Anterior cingulate cortex (tissue), 58 donors: Measurements from ENCODE around the gene LRRC74A.

Experiments used
- DNase-seq, 58 donors: peaks; one replicate each; lab custom pipeline; 2025; lab: John Stamatoyannopoulos, UW

Gene LRRC74A

GRCh38 chr14:76826122-76826521 is at the start of gene LRRC74A:
LRRC74A (plus strand) TSS chr14:76826408; CDS start chr14:76826698, 290 bp downstream.
- no peak for DNase-seq

- DNase-seq = no peak
Observed at GRCh38 chr14:76776428-76777251, 49.6 kb upstream of the LRRC74A start.

DNA sequence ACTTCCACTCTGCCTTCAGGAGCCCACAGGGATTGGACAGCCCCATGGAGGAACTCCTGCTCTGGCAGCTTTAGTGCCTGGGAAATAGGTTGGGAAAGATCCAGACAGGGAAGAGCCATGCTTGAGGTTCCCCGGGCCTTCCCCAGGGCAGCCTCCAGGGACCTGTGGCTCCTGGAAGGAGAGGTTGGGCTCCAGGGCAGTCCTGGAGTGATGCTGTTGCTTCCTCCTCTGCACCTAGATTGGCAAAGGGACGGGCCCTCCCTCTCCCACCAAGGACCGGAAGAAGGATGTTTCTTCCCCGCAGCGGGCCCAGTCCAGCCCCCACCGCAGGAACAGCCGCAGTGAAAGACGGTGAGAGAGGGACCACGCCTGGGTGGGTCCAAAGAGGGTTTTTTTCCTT is 48.5 kb upstream of the LRRC74A start:
- DNase-seq = no peak

- DNase-seq = peak in 3 of 58 donors; percentile 28 to 60 (median 48)
Observed at GRCh38 chr14:76778546-76779215, 47.5 kb upstream of the LRRC74A start.

DNA sequence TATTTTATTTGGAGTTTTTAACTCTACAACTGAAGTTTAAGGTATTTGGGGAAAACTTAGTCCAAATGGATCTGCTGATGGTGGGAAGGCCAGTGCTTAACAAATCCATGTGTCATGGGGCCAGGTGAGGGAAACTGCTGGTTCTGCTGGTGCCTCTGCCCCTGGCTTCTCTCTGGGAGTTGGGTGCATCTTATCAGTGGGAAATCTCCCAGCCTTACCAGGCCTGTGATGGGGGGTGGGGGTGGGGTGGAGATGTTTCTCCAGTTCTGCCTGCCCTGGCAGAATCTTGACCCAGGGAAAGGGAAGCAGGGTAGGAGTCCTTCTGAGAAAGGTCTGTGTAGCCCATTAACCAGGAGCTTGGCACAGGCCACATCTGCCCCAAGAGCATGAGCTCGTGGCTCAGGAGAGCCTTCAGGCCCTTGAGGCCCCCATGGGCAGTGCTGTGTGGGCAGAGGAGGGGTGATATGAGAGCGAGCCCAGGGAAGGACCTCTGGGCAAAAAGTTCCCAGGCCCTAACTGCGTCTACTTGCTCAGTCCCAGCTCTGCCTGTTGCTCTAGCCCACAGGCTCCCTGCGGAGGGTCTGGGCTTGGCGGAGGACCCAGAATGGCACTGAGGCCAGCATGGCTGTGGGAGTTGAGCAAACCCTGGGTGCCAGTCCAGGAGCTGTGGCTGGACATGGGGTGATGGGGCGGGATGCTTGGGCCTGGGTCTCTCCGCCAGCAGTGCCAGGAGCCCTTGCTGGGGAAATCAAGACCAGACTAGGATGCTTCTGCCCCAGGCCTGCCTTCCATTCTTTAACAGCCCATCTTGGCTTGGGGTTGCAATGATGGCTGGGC is 46.8 kb upstream of the LRRC74A start:
- DNase-seq = no peak

DNA sequence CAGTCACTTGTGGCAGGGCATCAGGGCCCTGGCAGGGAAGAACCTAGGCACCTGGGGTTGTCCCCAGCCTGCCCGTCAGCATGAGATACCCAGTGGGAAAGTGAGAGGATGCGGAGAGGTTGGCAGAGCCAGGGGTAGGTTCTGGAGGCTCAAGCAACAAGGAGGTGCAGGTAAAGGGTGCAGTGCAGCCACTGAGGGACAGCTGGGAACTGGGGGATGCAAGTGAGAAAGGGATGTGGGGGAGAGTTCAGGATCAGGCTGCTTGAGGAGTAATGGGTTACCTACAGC is 46.2 kb upstream of the LRRC74A start:
- no peak for DNase-seq

- no peak for DNase-seq
Observed at GRCh38 chr14:76780360-76780759, 45.8 kb upstream of the LRRC74A start.

DNA sequence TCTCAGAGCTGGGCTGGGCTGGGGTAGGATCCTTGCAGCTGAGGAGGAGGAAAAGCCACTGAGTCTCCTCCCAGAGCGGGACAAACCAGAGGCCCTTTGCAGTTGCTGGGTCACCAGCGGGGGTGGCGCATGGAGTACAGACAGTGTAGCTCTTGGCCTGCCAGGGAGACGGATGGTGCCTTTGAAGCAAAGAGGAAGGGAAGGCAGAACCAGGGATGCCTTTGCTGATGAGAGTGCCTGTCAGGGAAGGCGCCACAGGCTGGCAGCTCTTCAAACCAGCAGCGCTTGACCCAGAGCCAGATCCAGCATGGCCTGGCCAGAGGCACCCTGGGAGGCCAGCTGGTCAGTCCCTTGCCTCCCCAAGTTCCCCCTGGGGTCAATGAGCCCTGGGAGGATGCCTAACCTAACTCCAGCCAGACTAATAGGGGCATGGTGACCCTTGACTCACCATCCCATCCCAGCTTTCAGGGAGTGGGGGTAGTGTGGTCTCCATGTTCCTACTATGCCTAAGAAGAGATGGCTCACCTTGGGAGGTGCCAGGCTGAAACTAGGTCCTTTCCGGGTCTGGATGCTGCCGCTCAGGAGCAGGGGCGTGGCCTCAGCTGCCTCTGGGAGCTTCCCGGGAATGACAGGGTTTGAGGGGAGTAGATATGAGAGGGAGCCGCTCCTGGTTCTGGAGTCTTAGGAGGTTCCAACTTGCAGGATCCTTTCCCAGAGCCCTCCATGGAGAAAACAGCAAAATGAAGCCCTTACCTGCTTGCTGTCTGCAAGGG is 45.1 kb upstream of the LRRC74A start:
- peak in 43 of 58 donors; percentile 42 to 83 (median 64) for DNase-seq

- DNase-seq = no peak
Observed at GRCh38 chr14:76781648-76782051, 44.6 kb upstream of the LRRC74A start.

DNA sequence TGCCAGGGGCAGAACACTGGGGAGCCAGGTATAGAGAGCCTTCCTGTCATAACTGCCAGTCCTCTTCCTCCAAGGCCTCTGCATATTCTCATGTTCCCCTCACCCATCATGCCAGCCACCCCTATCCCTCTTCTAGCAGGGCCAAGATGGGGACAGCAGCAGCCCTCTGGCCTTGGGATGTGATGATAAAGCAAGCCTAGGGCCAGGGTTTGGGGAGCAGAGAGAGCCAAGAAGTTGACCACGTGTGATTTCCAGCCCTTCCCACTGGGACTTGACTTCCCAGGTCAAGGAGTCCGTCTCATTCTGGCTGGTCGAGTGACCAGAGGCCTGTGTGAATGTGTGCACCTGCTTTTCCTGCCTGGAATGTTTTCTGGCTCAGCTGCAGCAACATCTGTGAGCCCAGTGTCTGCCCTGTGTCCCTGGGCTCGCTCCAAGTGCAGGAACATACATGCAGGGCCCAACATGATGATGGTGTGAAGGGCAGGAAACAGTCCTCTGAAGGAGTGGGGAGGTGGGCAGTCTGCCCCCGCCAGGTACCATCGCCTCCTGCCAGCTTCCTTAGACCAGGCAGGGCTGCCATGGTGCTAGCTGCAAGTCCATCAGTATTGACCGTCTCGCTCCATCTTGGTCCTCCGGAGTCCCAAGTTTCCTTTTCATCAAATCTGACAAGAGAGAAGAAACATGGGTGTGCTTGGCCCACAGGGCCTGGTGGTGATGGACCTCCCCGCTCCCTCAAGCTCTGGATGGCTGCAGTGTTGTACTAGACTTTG is 43.9 kb upstream of the LRRC74A start:
- no peak for DNase-seq

DNA sequence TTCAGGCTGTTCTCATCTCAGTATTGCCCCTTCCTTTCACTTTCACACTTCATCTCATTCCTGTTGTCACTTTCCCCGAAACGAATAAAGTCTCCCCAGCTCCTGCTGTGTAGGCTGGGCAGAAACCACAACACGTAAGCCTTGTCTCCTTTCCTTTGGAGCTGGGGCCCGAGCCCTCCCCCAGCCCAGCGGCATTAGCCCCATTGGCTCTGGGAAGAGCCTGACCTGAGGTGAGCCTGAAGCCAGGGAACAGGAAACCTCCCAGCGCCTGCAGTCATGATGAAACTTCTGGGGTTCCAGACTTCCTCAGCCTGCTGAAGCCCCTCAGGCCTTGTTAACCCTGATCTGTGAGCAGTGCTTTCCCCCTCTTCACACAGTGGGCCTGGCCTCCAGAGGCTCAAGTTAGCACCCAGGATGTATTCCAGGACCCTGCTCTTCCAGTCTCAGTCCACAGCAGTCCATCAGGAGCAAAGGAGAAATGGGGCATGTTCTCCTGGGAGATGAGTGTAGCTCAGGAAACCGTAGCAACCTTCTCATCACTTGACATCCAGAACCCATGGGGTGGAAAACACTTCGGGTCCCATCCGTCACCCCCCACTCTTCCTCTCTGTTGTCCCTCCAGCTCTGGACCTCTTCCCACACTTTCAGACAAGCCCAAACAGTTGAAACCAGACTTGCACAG is 43.2 kb upstream of the LRRC74A start:
- peak in 3 of 58 donors; percentile 26 to 51 (median 36) for DNase-seq

DNA sequence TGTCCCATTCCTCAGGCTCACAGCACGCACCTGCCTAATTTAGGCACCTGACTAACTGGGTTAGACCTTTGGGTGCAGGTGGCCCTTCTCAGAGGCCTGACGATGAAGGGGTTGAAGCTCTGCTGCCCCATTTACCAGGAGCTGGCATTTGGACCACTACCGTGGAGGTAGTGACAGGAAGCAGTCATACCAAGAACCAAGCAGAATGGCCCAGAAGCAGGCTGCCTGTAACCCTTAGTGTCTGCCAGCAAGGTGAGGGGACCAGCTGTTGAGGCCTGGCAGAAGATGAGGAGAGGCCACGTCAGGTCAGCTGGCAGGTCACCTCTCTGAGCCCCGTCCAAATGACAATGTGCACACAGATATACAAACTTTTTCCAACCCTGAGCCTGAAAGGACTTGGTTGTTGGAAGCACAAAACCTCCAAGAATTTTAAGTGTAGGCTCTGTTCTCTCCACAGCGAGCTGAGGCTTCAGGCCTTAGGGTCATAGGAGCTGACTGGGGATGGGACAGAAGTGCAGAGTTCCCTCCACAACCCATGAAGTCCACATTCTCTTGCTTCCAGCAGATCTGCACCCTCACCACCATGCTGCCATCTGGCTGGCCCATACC is 41.8 kb upstream of the LRRC74A start:
- DNase-seq = no peak

- DNase-seq = peak in 48 of 58 donors; percentile 41 to 91 (median 72)
Observed at GRCh38 chr14:76784881-76785280, 41.3 kb upstream of the LRRC74A start.

- peak in 13 of 58 donors; percentile 22 to 63 (median 36) for DNase-seq
Observed at GRCh38 chr14:76786601-76787000, 39.6 kb upstream of the LRRC74A start.

- no peak for DNase-seq
Observed at GRCh38 chr14:76792422-76792821, 33.8 kb upstream of the LRRC74A start.

GRCh38 chr14:76793324-76793723 is 32.9 kb upstream of the LRRC74A start:
- no peak for DNase-seq

DNA sequence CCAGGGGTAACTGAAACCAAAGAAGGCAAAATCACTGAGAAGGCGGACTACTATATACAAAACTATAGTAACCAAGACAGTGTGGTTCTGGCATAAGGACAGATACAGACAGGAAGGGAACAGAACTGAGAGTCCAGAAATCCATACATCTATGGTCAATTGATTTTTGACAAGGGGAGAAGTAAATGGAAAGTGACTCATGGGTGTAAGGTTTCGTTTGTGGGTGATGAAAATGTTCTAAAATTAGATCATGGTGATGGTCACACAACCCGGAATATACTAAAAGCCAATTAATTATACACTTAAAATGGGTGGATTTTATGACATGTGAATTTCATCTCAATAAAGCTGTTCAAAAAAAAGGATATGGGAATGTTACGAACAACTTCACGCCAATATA is 32.3 kb upstream of the LRRC74A start:
- no peak for DNase-seq

- DNase-seq = no peak
Observed at GRCh38 chr14:76806446-76806845, 19.8 kb upstream of the LRRC74A start.

GRCh38 chr14:76808011-76808410 is 18.2 kb upstream of the LRRC74A start:
- no peak for DNase-seq
